Panc1 (cell line): Measurements from ENCODE around the gene TFE3. TPM values are rescaled to one million over a fixed set of nuclear protein-coding genes. Genes with fewer than 3 reads are reported as not detected.

ENCODE experiments used
- ATAC-seq: fragments of 200-7000 bp; cut with Tn5 transposase; 2 replicates; pipeline ENCODE4 v1.9.1; 2020; ENCODE audit warnings: mild to moderate bottlenecking, moderate library complexity
- BruUV-seq: library from RNA; stranded (reverse); fragments of 400-500 nt; replicated peaks from 2 replicates; lab custom pipeline; 2021; lab: Mats Ljungman, UMichigan
- CTCF ChIA-PET: fragments of 300-600 bp; sonication (Branson Sonifier 250); formaldehyde crosslinking; loops from one replicate; lab custom pipeline; 2022; ENCODE audit warnings: antibody characterized with exemption; lab: Charles Lee
- POLR2A ChIA-PET: fragments of 300-600 bp; sonication (Branson Sonifier 250); formaldehyde crosslinking; loops from one replicate; lab custom pipeline; 2022; ENCODE audit warnings: antibody characterized with exemption; lab: Charles Lee
- DNase-seq: peaks from one replicate; pipeline ENCODE4 v3.0.0-alpha.2; 2010; ENCODE audit warnings: low read depth, low spot score
- H3K27ac ChIP-seq: 2 replicates; pipeline ENCODE4 v1.5.1; 2011; ENCODE audit warnings: mild to moderate bottlenecking, low read length, inconsistent platforms
- H3K27me3 ChIP-seq: fragments of 200-500 bp; sonication (Bioruptor generic); 2 replicates; pipeline ENCODE4 v1.6.0; 2014; ENCODE audit warnings: low read length, inconsistent platforms; ENCODE audit not compliant: control insufficient read depth, insufficient read depth
- H3K36me3 ChIP-seq: fragments of 200-500 bp; sonication (Bioruptor generic); 2 replicates; pipeline ENCODE4 v1.5.1; 2014; ENCODE audit warnings: inconsistent platforms, mild to moderate bottlenecking, low read length, moderate library complexity; ENCODE audit not compliant: control insufficient read depth, insufficient read depth
- H3K4me1 ChIP-seq: 2 replicates; pipeline ENCODE4 v1.5.1; 2011; ENCODE audit warnings: inconsistent platforms, mild to moderate bottlenecking, low read length, moderate library complexity; ENCODE audit not compliant: control insufficient read depth, insufficient read depth
- H3K4me3 ChIP-seq, 2 experiments: 2 replicates each; pipeline ENCODE4 v1.5.1; 2011 to 2012; ENCODE audit warnings: low read depth in 2 of 2, low read length in 2 of 2, mild to moderate bottlenecking in 2 of 2, inconsistent platforms in 1 of 2, moderate library complexity in 1 of 2
- H3K9me3 ChIP-seq: fragments of 200-500 bp; sonication (Bioruptor generic); 2 replicates; pipeline ENCODE4 v1.5.1; 2014; ENCODE audit warnings: low read depth, mild to moderate bottlenecking, inconsistent platforms, low read length, moderate library complexity; ENCODE audit not compliant: control insufficient read depth, insufficient read depth
- CTCF ChIP-seq: fragments of 450-650 bp; IDR thresholded peaks from 2 replicates; pipeline ENCODE4 v1.5.1; 2017; ENCODE audit warnings: mild to moderate bottlenecking
- POLR2AphosphoS5 ChIP-seq: IDR thresholded peaks from 2 replicates; pipeline ENCODE4 v1.6.1; 2012; ENCODE audit warnings: mild to moderate bottlenecking, low read depth, low read length, moderate library complexity
- REST ChIP-seq, 2 experiments: IDR thresholded peaks; 2 replicates each; pipeline ENCODE4 v1.6.1; 2011 to 2012; ENCODE audit warnings: low read depth in 2 of 2, control low read depth in 1 of 2, low read length in 1 of 2, mild to moderate bottlenecking in 1 of 2, moderate library complexity in 1 of 2; ENCODE audit not compliant: insufficient read depth in 1 of 2
- SIN3A ChIP-seq: IDR thresholded peaks from 2 replicates; pipeline ENCODE4 v1.6.1; 2012; ENCODE audit warnings: low read depth, mild to moderate bottlenecking, low read length, moderate library complexity, borderline replicate concordance; ENCODE audit not compliant: insufficient read depth
- TCF7L2 ChIP-seq: IDR thresholded peaks from 2 replicates; pipeline ENCODE4 v1.6.1; 2011; ENCODE audit warnings: mild to moderate bottlenecking, low read depth, low read length, inconsistent platforms
- in situ Hi-C: cut with HindIII; loops from 2 replicates; pipeline ENCODE4 v1.10.0; 2016; ENCODE audit warnings: low sequenced_read_pairs, low pct_unique_long_range_greater_than_20kb
- intact Hi-C: fragments of 100-400 bp; cut with micrococcal nuclease; formaldehyde crosslinking; loops from one replicate; pipeline ENCODE4 v1.10.0; 2022; ENCODE audit not compliant: unreplicated experiment
- total RNA-seq: library from RNA; stranded (reverse); gene quantifications from one replicate; pipeline ENCODE4 v1.2.1, GENCODE V29; 2021; ENCODE audit not compliant: unreplicated experiment

Gene TFE3
- total RNA-seq, 1 experiment from 2014 or later: 45.9 TPM

- H3K4me3 ChIP-seq: peak overlapping the region; percentile 52 to 62
- BruUV-seq: no TSS peak
- DNase-seq (no peak), ATAC-seq (no peak)
- TF ChIP-seq REST (IDR thresholded peaks at IDR 0.05; ENCODE audit: insufficient read depth in 1 of 2, low read depth in 2 of 2, low read length in 1 of 2) (no peak), POLR2AphosphoS5 (no peak), TCF7L2 (no peak)
- ChIA-PET CTCF (no interaction called here), POLR2A (no interaction called here)
- H3K36me3 ChIP-seq: no peaks in the 10 kb centered on the region; the same call in 1 of the 2 replicates
- intact Hi-C loops: no loop called here
- no peaks in the 10 kb centered on the region for H3K9me3 ChIP-seq
- H3K27me3 ChIP-seq: no peaks in the 10 kb centered on the region
- peaks cover 3% of the 10 kb centered on the region; the same call in 1 of the 2 replicates for H3K4me1 ChIP-seq
- peak overlapping the region; percentile 30 for H3K27ac ChIP-seq
- in situ Hi-C loops: no loop called here
Measured at GRCh38 chrX:49054073-49054762, 11.1 kb upstream of the TFE3 start.

GRCh38 chrX:49053223-49054072 is 10.3 kb upstream of the TFE3 start:
- in situ Hi-C loops (no loop called here), intact Hi-C loops (no loop called here)
- TF ChIP-seq TCF7L2: no peak
- TF ChIP-seq REST (IDR thresholded peaks at IDR 0.05; ENCODE audit: insufficient read depth in 1 of 2, low read depth in 2 of 2, low read length in 1 of 2): no peak
- no peak for TF ChIP-seq SIN3A
- no peak for TF ChIP-seq CTCF
- TF ChIP-seq POLR2AphosphoS5: no peak
- Histone ChIP-seq H3K27ac (peak overlapping the region; percentile 72), H3K27me3 (no peaks in the 10 kb centered on the region), H3K36me3 (no peaks in the 10 kb centered on the region), H3K9me3 (no peaks in the 10 kb centered on the region), H3K4me3 (peak overlapping the region; percentile 52 to 62), H3K4me1 (peaks cover 3% of the 10 kb centered on the region; the same call in 1 of the 2 replicates)
- CTCF ChIA-PET: no interaction called here
- ATAC-seq (peak; percentile 88), DNase-seq (no peak)
- no TSS peak for BruUV-seq
- POLR2A ChIA-PET: no interaction called here
